GM19468 (cell line): ENCODE data around the gene MAP2K3.
"Not testable (repeated sequence)": the region's sequence is repeated elsewhere in the genome, so short reads cannot be mapped to it uniquely, and the experiment has no call there.

Experiments used
- ATAC-seq: cut with Tn5 transposase; IDR thresholded peaks from one replicate; pipeline ENCODE4 v1.9.1; 2021; ENCODE audit warnings: mild to moderate bottlenecking, moderate library complexity, moderate number of reproducible peaks; ENCODE audit not compliant: unreplicated experiment; ENCODE audit errors: extremely low read depth

Gene MAP2K3

GRCh38 chr17:21305431-21306180 lies 21.1 kb downstream of the MAP2K3 start:
- not testable (repeated sequence) for ATAC-seq

DNA sequence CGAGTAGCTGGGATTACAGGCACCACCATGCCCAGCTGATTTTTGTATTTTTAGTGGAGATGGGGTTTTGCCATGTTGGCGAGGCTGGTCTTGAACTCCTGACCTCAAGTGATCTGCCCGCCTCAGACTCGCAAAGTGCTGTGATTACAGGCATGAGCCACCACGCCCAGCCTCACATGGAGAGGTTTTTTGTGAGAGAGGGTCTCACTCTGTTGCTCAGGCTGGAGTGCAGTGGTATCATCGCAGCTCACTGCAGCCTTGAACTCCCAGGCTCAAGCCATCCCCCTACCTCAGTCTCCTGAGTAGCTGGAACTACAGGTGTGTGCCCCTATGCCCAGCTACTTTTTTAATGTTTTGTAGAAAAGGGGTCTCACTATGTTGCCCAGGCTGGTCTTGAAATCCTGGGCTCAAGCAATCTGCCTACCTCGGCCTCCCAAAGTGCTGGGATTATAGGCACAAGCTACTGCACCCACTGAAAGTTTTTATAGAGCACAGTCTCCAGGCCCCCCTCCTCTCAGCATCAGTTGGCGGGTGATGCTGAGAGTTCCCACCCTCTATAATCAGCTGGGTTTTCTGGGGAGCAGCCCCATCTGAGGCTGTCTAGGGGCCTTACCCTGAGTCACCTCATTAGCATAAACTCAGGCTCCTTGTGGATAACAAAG lies 22.2 kb downstream of the MAP2K3 start:
- not testable (repeated sequence) for ATAC-seq

- ATAC-seq: not testable (repeated sequence)
Measured at GRCh38 chr17:21307273-21307625, 22.7 kb downstream of the MAP2K3 start.

- not testable (repeated sequence) for ATAC-seq
Measured at GRCh38 chr17:21308931-21309381, 24.4 kb downstream of the MAP2K3 start.

DNA sequence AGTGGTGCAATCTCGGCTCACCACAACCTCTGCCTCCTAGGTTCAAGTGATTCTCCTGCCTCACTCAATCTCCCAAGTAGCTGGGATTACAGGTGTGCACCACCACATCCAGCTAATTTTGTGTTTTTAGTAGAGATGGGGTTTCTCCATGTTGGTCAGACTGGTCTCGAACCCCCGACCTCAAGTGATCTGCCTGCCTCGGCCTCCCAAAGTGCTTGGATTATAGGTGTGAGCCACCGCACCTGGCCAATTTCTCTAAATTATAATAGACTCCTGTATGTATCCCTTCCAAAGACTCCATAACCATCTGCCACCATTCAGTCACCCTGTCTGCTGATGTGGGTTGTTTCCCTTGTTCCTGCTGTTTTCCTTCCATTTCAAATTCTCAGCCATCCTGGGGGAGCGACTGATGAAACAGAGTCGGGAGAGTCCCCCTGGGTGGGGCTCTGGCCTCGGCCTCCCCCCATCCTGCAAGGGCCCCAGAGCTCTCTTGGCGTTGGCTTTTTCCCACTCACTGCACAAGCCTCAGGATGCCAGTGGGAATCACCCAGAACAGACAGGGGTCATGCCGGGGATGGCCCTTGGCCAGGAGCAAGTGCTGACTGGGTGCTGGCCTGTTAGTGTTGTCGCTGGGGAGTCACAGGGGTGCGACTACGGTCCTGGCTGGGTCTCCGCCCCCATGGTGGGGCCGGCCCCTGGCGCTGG lies 25.7 kb downstream of the MAP2K3 start:
- not testable (repeated sequence) for ATAC-seq

DNA sequence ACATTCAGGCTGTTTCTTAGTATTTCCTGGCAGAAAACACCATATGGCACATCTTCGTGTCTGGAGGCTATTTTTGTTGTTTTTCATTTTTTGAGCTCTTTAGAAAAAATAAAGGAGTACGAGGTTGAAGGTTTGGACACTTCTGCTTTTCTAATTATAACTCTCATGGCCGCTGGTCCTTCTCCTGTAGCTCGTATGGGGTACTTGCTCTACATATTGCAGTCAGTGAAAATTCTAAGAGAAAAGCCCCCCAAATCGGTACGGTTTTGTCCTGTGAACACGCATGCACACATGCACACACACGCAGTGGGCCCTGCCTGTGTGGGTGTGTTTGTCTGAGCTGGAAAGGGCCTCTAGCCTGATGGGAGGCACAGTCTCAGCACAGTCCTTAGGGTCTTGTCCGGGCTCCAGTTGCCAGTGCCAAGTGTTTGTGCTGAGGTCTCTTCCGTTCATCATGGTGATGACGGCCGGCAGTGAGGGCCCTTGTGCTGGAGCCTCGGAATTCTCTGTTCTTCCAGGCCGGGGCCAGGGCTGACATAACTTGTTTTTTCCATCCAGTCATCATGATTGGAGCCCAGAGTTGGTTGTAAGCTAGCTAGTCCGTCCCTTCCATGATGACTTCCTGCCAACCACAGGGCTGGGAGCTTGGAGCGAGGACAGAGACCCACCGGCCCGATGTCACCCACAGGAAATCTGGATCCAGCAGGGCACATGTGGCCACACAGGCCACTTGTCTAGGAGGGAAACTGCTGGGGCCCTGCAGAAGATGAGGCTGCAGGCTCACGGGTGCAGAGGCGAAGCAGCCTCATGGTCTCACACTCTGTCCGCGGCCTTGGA lies 26.5 kb downstream of the MAP2K3 start:
- not testable (repeated sequence) for ATAC-seq

DNA sequence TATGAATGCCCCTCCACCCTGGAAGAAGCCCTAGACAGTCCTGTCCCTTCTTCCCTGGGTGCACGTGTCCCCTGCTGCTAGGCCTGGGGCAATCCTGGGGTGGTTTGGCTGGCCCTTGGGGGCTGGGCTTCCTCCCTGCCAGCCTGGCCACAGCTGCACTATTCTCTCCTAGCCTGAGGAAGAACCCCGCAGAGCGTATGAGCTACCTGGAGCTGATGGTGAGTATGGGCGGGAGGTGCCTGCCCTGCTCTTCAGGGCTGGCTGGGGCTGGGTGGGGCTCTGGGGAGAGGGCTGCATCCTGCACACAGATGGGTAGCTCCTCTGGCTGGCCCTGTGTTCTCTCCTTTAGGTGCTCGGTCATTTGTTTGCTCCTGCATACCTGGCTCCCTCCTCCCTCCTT lies 28.8 kb downstream of the MAP2K3 start:
- no peak for ATAC-seq

DNA sequence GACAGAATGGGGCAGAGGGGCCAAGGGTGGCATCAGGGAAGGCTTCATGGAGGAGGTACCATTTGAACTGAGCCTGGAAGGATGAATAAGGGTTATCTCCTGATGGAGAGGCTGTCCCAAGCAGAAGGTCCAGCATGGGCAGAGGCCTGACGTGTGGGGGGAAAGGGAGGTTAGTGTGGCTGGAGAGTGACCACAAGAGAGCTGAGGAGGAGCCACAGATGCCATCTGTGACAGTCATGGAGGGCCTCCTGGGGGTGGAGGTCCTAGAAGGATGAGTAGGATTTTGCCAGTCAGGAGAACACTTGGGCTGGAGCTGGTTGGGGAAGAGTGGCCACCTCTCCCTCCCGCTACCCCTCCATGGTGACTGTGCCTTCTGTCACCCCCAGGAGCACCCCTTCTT lies 29.2 kb downstream of the MAP2K3 start:
- ATAC-seq: not testable (repeated sequence)

GRCh38 chr17:21314261-21314664 lies 29.8 kb downstream of the MAP2K3 start:
- not testable (repeated sequence) for ATAC-seq

- ATAC-seq: not testable (repeated sequence)
Measured at GRCh38 chr17:21314701-21315111, 30.2 kb downstream of the MAP2K3 start.

DNA sequence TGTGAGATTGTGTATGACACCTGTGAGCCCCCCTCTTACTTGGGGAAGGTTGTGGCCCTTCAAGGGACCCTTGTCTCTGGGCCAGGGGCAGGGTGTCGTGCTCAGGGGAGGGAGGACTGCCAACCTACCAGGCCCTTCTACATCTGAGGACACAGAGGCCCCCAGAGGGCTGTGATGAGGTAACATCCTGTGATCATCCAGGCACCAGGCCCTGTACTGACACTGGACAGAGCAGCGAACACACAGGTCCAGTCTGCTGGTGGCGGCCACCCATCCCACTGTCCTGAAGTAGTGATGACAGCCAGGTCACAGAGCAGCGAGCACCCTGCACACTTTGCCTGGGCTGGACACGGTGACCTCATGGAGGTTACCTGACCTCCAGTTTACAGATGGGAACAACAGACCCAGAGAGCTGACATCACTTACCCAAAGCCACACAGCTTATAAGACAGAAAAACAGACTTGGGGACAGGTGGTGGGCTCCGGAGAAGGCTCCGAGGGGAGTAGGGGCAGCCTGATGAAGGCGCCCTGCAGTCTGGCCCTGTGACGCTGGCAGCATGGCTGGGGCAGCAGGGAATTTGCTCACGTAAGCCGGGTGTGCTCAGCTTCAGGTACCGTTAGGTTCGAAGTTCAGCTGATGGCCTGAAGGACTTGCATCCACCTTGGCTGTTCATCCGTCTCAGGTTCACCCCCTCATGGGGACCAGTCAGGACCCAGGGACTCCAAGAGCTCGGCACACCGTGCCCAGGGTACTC lies 30.9 kb downstream of the MAP2K3 start:
- ATAC-seq: not testable (repeated sequence)

DNA sequence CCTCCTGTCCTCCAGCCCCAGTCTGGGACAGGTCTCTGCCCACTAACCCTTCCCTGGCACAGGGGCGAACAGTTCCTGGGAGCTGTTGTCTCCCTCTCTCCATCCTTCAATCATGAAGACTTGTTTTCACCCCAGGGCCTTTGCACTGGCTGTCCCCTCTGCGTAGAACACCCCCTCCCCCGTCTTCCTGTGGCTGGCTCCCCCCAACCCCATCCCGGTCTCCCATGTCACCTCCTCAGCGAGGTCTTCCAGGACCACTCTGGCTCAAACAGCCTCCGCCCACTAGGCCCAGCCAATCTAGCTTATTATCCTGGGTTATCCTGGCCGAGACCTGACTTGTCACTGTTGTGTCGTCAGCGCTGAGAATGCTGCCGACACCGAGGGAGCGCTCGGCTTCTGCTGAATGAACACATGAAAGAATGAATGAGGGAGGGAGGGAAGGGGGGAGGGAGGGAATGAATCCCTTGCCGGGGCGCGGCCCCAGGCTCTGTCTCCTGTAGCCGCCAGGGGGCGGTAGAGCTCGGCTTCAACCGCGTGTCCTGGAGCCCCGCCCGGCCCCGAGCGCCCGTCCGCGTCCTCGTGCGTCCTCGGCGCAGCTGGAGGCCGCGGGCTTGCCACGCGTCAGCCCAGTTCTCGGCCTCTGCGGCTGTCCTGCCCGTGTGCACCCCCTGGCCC lies 31.8 kb downstream of the MAP2K3 start:
- ATAC-seq: not testable (repeated sequence)

DNA sequence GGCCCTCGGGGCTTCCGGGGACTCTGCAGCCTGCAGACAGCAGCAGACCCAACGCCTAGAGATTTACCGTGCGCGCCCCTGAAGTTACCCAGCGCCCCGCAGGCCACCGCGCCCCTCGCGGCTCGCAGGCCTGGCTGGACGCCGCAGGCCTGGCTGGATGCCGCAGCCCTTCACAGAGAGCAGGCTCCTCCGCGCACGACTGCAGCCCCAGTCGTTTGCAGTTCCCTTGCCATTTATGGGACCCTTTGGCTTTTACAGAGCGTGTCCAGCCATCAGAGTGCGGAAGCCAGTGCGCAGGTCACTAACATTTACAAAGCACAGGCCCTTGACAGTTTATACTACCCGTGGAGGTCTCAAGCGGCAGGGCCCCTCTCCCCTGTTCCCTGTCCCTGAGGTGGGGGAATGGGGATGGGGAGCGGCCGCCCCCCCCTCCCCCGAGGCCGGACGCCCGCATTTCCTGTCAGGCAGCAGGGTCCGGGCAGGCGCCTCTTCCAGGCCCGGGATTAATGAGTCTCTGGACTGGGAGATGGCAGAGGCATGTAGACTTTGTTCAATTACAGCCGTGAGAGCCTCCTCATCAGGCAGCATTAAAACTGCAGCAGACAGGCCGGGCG lies 32.5 kb downstream of the MAP2K3 start:
- not testable (repeated sequence) for ATAC-seq

DNA sequence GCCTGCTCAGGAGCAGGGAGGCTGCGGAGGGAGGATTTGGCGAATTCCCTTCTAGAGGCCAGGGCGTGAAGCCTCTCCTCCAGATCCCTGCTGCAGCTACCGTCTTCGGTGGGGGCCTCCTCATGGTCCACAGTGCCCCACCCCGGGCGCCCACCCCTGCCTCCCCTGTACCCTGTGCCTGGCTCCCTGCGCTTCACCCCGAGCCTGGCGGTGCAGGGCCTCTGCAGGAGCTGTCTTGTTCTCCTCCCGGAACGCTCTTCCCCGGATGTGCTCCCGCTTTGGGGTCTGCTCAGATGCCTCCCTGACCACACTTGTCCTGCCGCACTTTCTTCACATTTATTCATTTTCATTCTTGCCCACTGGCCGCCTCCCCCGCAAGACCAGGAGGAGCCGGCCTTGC lies 33.3 kb downstream of the MAP2K3 start:
- not testable (repeated sequence) for ATAC-seq

DNA sequence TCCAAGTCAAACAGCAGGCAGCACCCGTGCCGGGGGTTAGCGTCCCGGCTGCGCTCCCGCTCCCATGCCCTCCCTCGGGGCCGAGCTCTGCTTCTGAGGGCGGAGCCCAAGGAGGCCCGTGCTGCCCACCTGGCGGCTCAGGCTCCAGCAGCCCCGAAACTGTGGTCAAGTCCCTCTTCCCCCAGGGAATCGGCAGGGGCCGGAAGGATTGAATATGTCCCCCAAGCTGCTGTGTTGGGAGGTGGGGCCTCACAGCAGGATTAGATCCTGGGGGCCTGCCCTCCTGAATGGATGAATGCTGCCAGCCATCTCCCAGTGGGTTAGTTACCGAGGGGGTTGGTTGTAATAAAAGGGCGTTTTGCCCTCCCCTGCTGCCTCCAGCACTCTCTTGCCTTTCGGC lies 33.9 kb downstream of the MAP2K3 start:
- ATAC-seq: no peak

DNA sequence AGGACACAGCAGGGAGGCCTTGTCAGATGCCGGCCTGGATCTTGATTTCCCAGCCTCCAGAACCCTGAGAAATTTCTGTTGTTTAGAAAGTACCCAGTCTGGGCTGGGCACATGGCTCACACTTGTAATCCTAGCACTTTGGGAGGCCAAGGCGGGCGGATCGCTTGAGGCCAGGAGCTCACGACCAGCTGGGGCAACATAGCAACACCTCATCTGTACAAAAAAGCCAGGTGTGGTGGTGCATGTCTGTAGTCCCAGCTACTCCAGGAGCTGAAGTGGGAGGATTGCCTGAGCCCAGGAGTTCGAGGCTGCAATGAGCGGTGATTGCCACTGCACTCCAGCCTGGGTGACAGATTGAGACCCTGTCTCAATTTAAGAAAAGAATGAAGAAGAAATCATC lies 34.3 kb downstream of the MAP2K3 start:
- not testable (repeated sequence) for ATAC-seq

DNA sequence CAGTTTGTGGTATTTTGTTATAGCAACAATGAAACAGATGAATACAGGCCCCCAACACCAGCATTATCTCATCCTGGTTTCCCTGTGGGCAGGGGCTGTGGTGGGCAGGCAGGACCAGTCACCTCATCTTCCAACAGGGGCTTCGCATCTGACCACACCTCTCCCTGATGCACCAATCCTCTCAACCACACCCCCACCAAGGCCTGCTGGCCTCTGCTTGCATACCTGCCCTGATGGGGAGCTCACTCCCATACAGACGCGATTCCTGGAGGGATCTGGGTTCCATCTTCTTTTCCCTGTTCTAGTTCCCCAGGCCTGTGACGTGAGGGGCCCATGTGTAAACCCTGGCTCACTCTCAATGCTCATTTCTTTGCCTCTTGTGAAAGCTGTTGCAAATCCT lies 34.7 kb downstream of the MAP2K3 start:
- not testable (repeated sequence) for ATAC-seq

- ATAC-seq: not testable (repeated sequence)
Measured at GRCh38 chr17:21319686-21320375, 35.3 kb downstream of the MAP2K3 start.
